Activated T-cell treated with anti-CD3 and anti-CD28 coated beads for 1 hour (primary cell): ENCODE data around the gene VCAM1.
"Not testable (repeated sequence)": the region's sequence is repeated elsewhere in the genome, so short reads cannot be mapped to it uniquely, and the experiment has no call there.

ENCODE experiments used
- DNase-seq: peaks from one replicate; pipeline ENCODE4 v3.0.0-alpha.2; 2020; ENCODE audit warnings: low read depth

The VCAM1 gene

DNA sequence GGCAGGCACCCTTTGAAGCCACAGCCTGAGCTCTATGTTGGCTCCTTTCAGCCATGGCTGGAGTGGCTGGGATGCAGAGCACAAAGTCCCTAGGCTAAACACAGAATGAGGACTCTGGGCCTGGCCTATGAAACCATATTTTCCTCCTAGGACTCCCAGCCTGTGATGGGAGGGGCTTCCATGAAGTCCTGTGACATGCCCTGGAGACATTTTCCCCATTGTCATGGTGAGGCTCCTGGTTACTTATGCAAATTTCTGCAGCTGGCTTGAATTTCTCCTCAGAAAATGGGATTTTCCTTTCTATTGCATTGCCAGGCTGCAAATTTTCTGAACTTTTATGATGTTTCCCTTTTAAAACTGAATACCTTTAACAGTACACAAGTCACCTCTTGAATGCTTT lies 61.3 kb downstream of the VCAM1 start:
- no peak for DNase-seq

DNA sequence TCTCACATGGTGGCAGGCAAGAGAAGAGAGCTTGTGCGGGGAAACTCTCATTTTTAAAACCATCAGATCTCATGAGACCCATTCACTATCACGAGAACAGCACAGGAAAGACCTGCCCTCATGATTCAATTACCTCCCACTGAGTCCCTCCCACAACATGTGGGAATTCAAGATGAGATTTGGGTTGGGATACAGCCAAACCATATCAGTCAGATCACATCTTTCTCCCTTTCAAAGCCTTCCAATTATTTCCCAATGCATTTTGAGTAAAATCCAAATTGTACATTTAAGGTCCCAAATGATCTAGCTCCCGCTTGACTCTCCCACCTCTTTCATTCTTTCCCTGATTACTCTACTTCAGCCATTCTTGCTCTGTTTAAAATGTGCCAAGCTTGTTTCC lies 62.2 kb downstream of the VCAM1 start:
- DNase-seq, result not testable (repeated sequence)

DNA sequence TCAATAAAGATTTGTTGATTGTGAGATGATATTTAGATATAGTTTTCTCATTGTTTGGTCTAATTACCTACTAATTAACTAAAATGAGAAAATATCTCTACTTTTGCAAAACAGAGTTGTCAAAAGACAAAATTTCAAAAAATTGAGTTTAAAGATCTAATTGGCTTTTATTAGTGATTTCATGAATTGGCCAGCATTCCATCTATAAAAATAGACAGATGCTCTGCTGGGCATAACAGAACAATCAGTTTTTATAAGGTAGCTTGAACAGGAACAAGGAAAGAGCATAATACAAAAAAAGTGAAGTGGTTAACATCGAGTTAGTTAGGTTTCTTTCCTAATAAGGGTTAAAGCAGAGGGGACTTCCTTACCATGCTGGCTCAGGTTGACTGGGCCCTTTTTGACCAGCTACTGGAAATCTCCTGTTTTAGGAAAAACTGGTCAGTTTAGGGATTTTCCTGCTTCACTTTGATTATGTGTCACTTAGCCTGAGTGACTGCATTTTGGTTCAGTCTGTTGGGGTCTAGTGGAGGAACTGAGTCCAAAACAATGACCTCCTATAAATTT lies 63.0 kb downstream of the VCAM1 start:
- DNase-seq, result no peak

DNA sequence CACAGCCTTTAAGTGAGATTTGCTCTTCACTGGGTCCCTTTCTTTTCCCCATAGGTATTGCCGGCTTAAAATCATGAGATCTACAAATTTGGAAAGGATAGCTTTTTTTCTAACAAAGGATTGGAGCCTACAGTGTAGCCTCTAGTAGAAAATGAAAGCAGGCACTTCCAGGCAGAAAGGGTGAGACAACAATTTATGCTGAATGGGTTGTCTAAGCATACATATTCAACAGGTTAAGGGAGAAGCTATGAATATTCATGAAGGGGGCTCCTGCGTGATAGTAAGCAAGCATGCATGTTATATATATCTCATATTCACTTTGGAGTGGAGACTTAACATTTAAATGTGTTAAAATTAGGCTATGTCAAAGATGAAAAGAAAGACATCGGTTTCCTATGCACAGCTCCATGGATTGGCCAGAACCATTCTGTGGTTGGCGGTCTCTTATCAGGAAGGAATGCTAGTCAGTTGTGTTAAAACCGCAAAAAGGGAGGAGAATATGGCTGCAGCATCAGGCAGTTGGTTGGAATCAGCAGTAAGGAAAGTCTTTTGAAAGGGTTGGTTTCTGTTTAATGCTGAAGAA lies 66.0 kb downstream of the VCAM1 start:
- DNase-seq, result no peak

DNA sequence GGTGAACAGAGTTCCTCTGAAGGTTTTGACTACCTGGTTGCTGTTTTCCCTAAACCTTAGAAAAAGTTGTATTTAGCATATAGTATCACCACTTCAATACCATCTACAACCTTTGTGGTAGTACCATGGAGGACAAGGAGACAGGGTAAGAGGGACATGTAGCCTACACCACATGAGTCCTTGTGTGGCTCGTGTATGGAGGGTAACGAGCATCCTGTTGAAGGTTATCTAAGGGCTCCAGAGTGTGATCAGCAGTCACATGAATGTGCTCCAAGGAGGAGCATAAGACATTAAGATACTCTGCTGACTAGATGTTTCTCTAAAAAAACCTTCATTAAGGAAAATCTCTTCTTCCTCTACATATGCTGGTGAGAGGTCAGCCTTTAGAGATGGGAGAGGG lies 67.3 kb downstream of the VCAM1 start:
- DNase-seq, result no peak
